DOHH2 (cell line): ENCODE results near the gene SMOC2.

Source experiments
- CTCF ChIP-seq: fragments of 200-600 bp; sonication (generic); IDR thresholded peaks from one replicate; pipeline ENCODE4 v1.5.1; 2014; ENCODE audit warnings: antibody characterized with exemption, mild to moderate bottlenecking, low read depth, low read length; ENCODE audit not compliant: poor library complexity, severe bottlenecking
- EZH2phosphoT487 ChIP-seq: fragments of 200-600 bp; sonication (generic); IDR thresholded peaks from 2 replicates; pipeline ENCODE4 v1.6.1; 2017; ENCODE audit warnings: borderline replicate concordance, mild to moderate bottlenecking, antibody characterized with exemption, low read length, moderate library complexity, mixed read lengths

DNA sequence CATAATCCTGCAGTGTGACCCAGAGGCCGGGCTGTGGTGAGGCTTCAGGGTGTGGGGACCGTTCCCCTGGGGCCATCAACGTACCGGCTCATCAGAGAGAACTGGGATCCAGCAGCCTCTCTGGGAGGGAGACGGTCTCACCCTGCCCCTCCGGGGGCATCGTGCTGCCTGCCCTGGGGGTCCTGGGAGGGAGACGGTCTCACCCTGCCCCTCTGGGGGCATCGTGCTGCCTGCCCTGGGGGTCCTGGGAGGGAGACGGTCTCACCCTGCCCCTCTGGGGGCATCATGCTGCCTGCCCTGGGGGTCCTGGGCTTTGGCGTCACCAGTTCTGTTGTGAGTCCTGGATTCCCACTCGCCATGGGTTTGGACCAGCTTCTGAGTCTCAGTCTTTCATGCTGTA lies 17.1 kb downstream of the SMOC2 start:
- TF ChIP-seq CTCF (no peak), EZH2phosphoT487 (no peak)
